Spleen (tissue), 11 donors: ENCODE measurements around the gene KIAA0753. TPM values are rescaled to one million over a fixed set of nuclear protein-coding genes. Genes with fewer than 3 reads are reported as not detected.
A peak's percentile ranks its signal among the peaks of the same experiment; 100 is the strongest.
"Not testable (repeated sequence)": the region's sequence is repeated elsewhere in the genome, so short reads cannot be mapped to it uniquely, and the experiment has no call there.

ENCODE experiments used
- DNase-seq: peaks from one replicate; pipeline ENCODE4 v3.0.0-alpha.2; 2020
- H3K27ac ChIP-seq, 8 donors: fragments of 200-600 bp; sonication (generic) in 7 of 8; 1 replicate in 4 of 8; 2 replicates in 4 of 8; pipeline versions ENCODE4 v1.5.0 to v1.8.0; 2016 to 2021; ENCODE audit warnings: inconsistent platforms in 4 of 8, mild to moderate bottlenecking in 4 of 8, moderate library complexity in 1 of 8
- H3K27me3 ChIP-seq, 7 donors: fragments of 200-600 bp; sonication (generic) in 6 of 7; replicated peaks in 1 of 7; 1 replicate in 4 of 7; 2 replicates in 3 of 7; pipeline versions ENCODE4 v1.5.0 to v1.8.0; 2016 to 2021; ENCODE audit warnings: inconsistent platforms in 3 of 7, mild to moderate bottlenecking in 1 of 7
- H3K36me3 ChIP-seq, 6 donors: fragments of 200-600 bp; sonication (generic) in 5 of 6; 1 replicate in 4 of 6; 2 replicates in 2 of 6; pipeline versions ENCODE4 v1.5.0 to v1.8.0; 2016 to 2021; ENCODE audit warnings: inconsistent platforms in 2 of 6
- H3K4me1 ChIP-seq, 6 donors: fragments of 200-600 bp; sonication (generic) in 5 of 6; 1 replicate in 3 of 6; 2 replicates in 3 of 6; pipeline versions ENCODE4 v1.5.0 to v1.8.0; 2016 to 2021; ENCODE audit warnings: inconsistent platforms in 3 of 6
- H3K4me3 ChIP-seq, 8 donors: fragments of 200-600 bp; sonication (generic) in 7 of 8; 1 replicate in 4 of 8; 2 replicates in 4 of 8; pipeline versions ENCODE4 v1.5.0 to v1.8.0; 2016 to 2021; ENCODE audit warnings: inconsistent platforms in 4 of 8, mild to moderate bottlenecking in 4 of 8, moderate library complexity in 2 of 8
- H3K9me3 ChIP-seq, 8 donors: fragments of 200-600 bp; sonication (generic) in 7 of 8; 1 replicate in 4 of 8; 2 replicates in 4 of 8; pipeline versions ENCODE4 v1.5.0 to v1.8.0; 2016 to 2021; ENCODE audit warnings: inconsistent platforms in 4 of 8
- CTCF ChIP-seq, 11 experiments: fragments of 200-600 bp in 7 of 11; fragments of 450-650 bp in 4 of 11; sonication (generic) in 4 of 11; IDR thresholded peaks in 8 of 11; conservative IDR thresholded peaks in 3 of 11; 1 replicate in 7 of 11; 2 replicates in 4 of 11; pipeline versions ENCODE4 v1.4.0 to v1.8.0; 2016 to 2021; ENCODE audit warnings: antibody characterized with exemption in 11 of 11, inconsistent platforms in 4 of 11, mild to moderate bottlenecking in 1 of 11
- POLR2A ChIP-seq, 3 donors: fragments of 450-650 bp; IDR thresholded peaks; one replicate each; pipeline ENCODE4 v1.5.1; 2017; ENCODE audit warnings: antibody characterized with exemption in 3 of 3, mild to moderate bottlenecking in 1 of 3
- POLR2AphosphoS5 ChIP-seq, 3 donors: sonication (generic); formaldehyde crosslinking; IDR thresholded peaks; one replicate each; pipeline ENCODE4 v1.5.1; 2017; ENCODE audit warnings: antibody characterized with exemption in 3 of 3
- WGBS, 5 donors: extraction: QIAGEN DNeasy Blood & Tissue Kit in 3 of 5; methylation state at CpG; one replicate each; pipeline versions ENCODE4 v1.1.5 to v1.1.7; 2013 to 2018; 5-methylcytosine and 5-hydroxymethylcytosine counted together
- intact Hi-C: fragments of 100-400 bp; cut with DNase I; formaldehyde crosslinking; loops from one replicate; pipeline ENCODE4 v1.15.0; 2023; ENCODE audit warnings: low total_unique reads
- polyA plus RNA-seq, 3 donors: library from polyadenylated mRNA; stranded (reverse); fragments of 200-250 nt; gene quantifications; one replicate each; pipeline ENCODE4 v1.2.1, GENCODE V29; 2013
- total RNA-seq, 7 donors: library from RNA; depleted of rRNA in 3 of 7; stranded (reverse); fragments of >200 nt in 3 of 7; fragmentation: NEBNext Ultra II Directional in 4 of 7; extraction: Animal tissue kit (Norgen Biotek cat#: 25700) in 4 of 7; gene quantifications; one replicate each; pipeline versions ENCODE4 v1.1.0 to v1.2.1, GENCODE V29; 2016 to 2021
- donor health status: healthy with polysubstance abuse.
- donor health status: DM: no; HTN: no; CAD: no; lungs with moderate emphysema.
- donor health status: DM: no; HTN: no; CAD: no.
- donor health status: Bipolar disorder and iron deficiency.
- donor health status: healthy.
- donor health status: DM: no; HTN: no; CAD: no.
- donor health status: DM: yes; HTN: yes; CAD: no.

Gene KIAA0753
- total and polyA plus RNA-seq, 10 donors = 4.2 to 21.8 (median 17.6) TPM

GRCh38 chr17:6597727-6598126 is 42.8 kb downstream of the KIAA0753 start:
- WGBS, 5 donors = 84 to 97% (median 89%) methylated on average over 1 of the region's 1 CpG
- Histone ChIP-seq H3K27ac (peak overlapping the region in 7 of 8 donors; percentile 30 to 82 (median 68)), H3K4me1 (peaks cover 24 to 77% (median 43%) of the 10 kb centered on the region in 6 donors), H3K9me3 (no peaks in the 10 kb centered on the region), H3K36me3 (peaks cover 0 to 94% (median 29%) of the 10 kb centered on the region in 6 donors), H3K4me3 (no peak overlapping the region), H3K27me3 (no peaks in the 10 kb centered on the region)
- intact Hi-C loops = no loop called here
- TF ChIP-seq CTCF (IDR thresholded peaks at IDR 0.05 in 8 of 11, conservative IDR thresholded peaks at IDR 0.05 in 3 of 11) (no peak), POLR2A (IDR thresholded peaks at IDR 0.05) (no peak), POLR2AphosphoS5 (IDR thresholded peaks at IDR 0.05) (no peak)
- no peak for DNase-seq

- peaks cover 0 to 94% (median 32%) of the 10 kb centered on the region in 6 donors for H3K36me3 ChIP-seq
- peak overlapping the region in 3 of 8 donors; percentile 68 to 82 (median 80) for H3K27ac ChIP-seq
- no peak for DNase-seq
- no peak for TF ChIP-seq POLR2A (IDR thresholded peaks at IDR 0.05)
- TF ChIP-seq CTCF (IDR thresholded peaks at IDR 0.05 in 8 of 11, conservative IDR thresholded peaks at IDR 0.05 in 3 of 11) = no peak
- TF ChIP-seq POLR2AphosphoS5 (IDR thresholded peaks at IDR 0.05) = no peak
- H3K4me1 ChIP-seq = peaks cover 24 to 70% (median 42%) of the 10 kb centered on the region in 6 donors
- H3K9me3 ChIP-seq = no peaks in the 10 kb centered on the region
- H3K4me3 ChIP-seq = no peak overlapping the region
- no peaks in the 10 kb centered on the region for H3K27me3 ChIP-seq
- intact Hi-C loops = no loop called here
- WGBS, 5 donors = 91 to 99% (median 94%) methylated on average over 4 of the region's 4 CpGs
These were observed 43.6 kb downstream of the KIAA0753 start for GRCh38 chr17:6596941-6597340.

- H3K27ac ChIP-seq = peak overlapping the region in 5 of 8 donors; percentile 3 to 80 (median 59)
- intact Hi-C loops = no loop called here
- no peaks in the 10 kb centered on the region for H3K9me3 ChIP-seq
- TF ChIP-seq CTCF (IDR thresholded peaks at IDR 0.05 in 8 of 11, conservative IDR thresholded peaks at IDR 0.05 in 3 of 11) (no peak), POLR2A (IDR thresholded peaks at IDR 0.05) (no peak), POLR2AphosphoS5 (IDR thresholded peaks at IDR 0.05) (no peak)
- DNase-seq = no peak
- peaks cover 24 to 70% (median 42%) of the 10 kb centered on the region in 6 donors for H3K4me1 ChIP-seq
- WGBS, 5 donors = 77 to 91% (median 79%) methylated on average over 2 of the region's 2 CpGs
- H3K36me3 ChIP-seq = peaks cover 0 to 94% (median 35%) of the 10 kb centered on the region in 6 donors
- no peak overlapping the region for H3K4me3 ChIP-seq
- H3K27me3 ChIP-seq = no peaks in the 10 kb centered on the region
These were observed 44.0 kb downstream of the KIAA0753 start for GRCh38 chr17:6596511-6596910.

- Histone ChIP-seq H3K27ac (peak overlapping the region in 6 of 8 donors; percentile 3 to 80 (median 56)), H3K4me3 (no peak overlapping the region), H3K4me1 (peaks cover 24 to 70% (median 42%) of the 10 kb centered on the region in 6 donors), H3K9me3 (no peaks in the 10 kb centered on the region), H3K36me3 (peaks cover 0 to 94% (median 37%) of the 10 kb centered on the region in 6 donors), H3K27me3 (no peaks in the 10 kb centered on the region)
- WGBS, 5 donors = 78 to 97% (median 91%) methylated on average over 7 of the region's 7 CpGs
- intact Hi-C loops = no loop called here
- no peak for TF ChIP-seq CTCF (IDR thresholded peaks at IDR 0.05 in 8 of 11, conservative IDR thresholded peaks at IDR 0.05 in 3 of 11)
- no peak for TF ChIP-seq POLR2AphosphoS5 (IDR thresholded peaks at IDR 0.05)
- no peak for TF ChIP-seq POLR2A (IDR thresholded peaks at IDR 0.05)
- no peak for DNase-seq
These were observed 44.4 kb downstream of the KIAA0753 start for GRCh38 chr17:6596081-6596480.

- WGBS, 5 donors = 90 to 99% (median 97%) methylated on average over 14 of the region's 14 CpGs
- H3K9me3 ChIP-seq, intact Hi-C loops, H3K27me3 ChIP-seq, DNase-seq, H3K4me3 ChIP-seq: not testable (repeated sequence)
- H3K4me1 ChIP-seq = peaks cover 5 to 49% (median 21%) of the 10 kb centered on the region in 6 donors
- H3K36me3 ChIP-seq = peaks cover 0 to 95% (median 54%) of the 10 kb centered on the region in 6 donors
- peak overlapping the region in 5 of 8 donors; percentile 43 to 80 (median 75) for H3K27ac ChIP-seq
These were observed 47.1 kb downstream of the KIAA0753 start for GRCh38 chr17:6593371-6593770.
